ENCODE results near the gene UTP20.

UTP20 gene

GRCh38 chr12:101280006-101280505 lies at the start of gene UTP20:
TSS of gene UTP20 (plus strand) at chr12:101280105. CDS start at chr12:101280283, 178 bp downstream.
- peak; percentile 93 for DNase-seq

DNA sequence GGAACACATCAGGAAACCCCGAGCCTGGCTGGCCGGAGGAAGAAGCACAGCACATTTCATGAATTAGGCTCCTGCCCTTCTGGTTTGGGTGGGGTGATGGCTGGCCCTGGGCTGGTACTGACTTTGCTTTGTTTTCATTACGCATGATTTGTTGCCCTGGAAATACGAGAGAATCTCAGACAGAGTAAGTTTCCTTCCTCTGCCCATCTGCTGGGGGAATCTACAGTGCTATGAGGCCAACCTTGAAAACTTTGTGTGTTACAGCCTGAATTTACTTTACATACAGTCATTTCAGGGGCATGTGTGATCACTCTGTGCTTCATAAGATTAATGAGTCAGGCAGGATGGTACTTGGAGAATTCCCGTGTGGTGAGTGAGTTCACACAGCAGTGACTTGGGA lies 49.4 kb upstream of the UTP20 start:
- DNase-seq, result no peak

GRCh38 chr12:101231636-101232035 lies 48.3 kb upstream of the UTP20 start:
- peak; percentile 40 for DNase-seq

- no peak for DNase-seq
Measured at GRCh38 chr12:101235686-101236085, 44.2 kb upstream of the UTP20 start.

GRCh38 chr12:101238306-101238705 lies 41.6 kb upstream of the UTP20 start:
- DNase-seq, result no peak

DNA sequence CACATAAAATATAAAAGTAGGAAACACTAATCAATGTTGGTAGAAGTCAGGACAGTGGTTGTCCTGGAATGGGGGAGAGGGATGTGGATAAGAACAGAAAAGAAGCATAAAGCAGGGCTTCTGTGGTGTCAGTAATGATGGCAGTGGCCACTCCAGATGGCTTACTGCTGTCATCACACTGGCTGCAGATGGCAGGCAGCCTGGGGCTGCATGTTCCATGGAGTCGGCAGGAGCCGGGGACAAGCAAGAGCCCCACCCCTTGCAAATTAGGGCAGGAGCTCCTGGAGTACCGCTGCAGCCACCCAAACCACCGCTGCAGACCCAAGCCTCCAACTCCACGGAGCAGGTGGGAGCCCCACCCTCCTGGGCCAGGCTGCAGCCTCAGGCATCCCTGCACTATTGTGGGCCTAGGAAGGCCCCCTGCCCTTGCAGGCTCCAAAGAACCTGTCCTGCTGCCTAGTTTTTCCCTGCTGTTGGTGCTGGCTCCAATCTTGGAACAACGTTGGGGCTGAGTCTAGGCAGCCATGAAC lies 41.0 kb upstream of the UTP20 start:
- DNase-seq, result no peak

GRCh38 chr12:101243074-101243473 lies 36.8 kb upstream of the UTP20 start:
- DNase-seq, result no peak

DNA sequence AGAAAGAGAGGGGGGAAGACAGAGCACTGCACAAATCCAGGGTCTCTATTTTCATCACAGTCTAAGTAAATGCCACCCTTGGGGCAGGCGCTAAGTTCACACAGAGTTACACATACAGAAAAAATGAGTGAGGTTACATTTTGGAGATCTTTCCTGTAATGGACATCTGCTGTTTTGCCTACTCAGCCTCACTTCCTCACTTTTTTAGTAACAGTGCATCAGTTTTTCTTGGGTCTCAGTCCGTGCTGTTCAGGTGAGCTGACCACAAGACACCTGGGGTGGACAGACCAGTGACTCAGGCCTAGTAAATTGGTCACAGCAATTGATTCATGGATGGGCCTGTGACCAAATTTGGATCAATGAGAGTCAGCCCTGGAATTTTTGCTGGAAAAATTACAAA lies 36.3 kb upstream of the UTP20 start:
- DNase-seq, result no peak

- DNase-seq, result no peak
Measured at GRCh38 chr12:101256266-101256665, 23.6 kb upstream of the UTP20 start.

GRCh38 chr12:101257357-101257756 lies 22.5 kb upstream of the UTP20 start:
- no peak for DNase-seq

DNA sequence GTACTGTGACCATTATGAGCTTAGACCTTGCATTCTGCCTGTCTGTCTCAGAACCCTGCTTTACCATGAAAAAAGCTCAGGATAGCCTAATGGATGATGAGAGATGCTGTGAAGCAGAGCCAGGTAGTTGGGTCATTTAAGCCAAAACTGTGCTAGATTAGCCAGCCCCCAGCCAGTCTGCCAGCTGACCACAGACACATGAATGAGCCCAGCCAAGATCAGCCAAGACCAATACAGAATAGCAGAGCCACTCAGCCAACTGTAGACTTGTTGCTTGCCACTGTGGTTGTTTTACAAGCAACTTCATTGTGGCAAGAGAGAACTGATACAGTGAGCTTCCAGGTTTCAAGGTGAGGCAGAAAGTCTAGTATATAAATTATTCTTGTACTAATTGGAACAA lies 12.8 kb upstream of the UTP20 start:
- DNase-seq, result no peak

DNA sequence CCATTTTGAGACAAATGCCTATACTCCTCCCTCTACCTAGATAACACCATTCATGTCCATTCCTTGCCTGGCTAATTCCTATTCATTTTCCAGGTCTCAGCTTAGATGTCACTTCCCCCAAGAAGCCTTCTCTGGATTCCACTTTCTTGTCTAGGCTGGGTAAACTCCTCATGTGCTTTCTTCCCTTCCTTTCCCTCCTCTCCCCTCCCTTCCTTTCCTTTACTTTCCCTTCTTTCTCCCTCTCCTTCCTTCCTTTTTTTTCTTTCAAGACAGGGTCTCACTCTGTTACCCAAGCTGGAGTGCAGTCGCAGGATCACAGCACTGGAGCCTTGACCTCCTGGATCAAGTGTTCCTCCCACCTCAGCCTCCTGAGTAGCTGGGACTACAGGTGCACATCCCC lies 3.5 kb upstream of the UTP20 start:
- no peak for DNase-seq

- no peak for DNase-seq
Measured at GRCh38 chr12:101277443-101277842, 2.5 kb upstream of the UTP20 start.

GRCh38 chr12:101287357-101287756 lies 7.5 kb downstream of the UTP20 start:
- no peak for DNase-seq

- no peak for DNase-seq
Measured at GRCh38 chr12:101297661-101298060, 17.8 kb downstream of the UTP20 start.

DNA sequence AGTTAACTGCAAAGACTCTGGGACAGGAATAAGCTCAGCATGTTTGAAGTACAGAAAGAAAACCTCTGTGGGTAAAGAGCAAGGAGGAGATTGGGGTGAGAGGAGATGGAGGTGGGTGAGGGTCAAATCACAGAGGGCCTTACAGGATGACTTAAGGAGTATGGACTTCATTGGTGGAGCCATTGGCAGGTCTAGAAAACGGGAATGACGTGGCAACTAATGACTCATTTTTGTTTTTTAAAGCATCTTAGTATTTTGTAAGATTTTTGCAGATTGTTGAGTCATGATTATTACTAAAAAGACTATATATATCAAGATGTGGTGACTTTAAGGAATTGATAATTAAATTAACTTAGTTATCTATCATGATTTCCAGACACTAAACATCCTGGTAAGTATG lies 18.5 kb downstream of the UTP20 start:
- no peak for DNase-seq

DNA sequence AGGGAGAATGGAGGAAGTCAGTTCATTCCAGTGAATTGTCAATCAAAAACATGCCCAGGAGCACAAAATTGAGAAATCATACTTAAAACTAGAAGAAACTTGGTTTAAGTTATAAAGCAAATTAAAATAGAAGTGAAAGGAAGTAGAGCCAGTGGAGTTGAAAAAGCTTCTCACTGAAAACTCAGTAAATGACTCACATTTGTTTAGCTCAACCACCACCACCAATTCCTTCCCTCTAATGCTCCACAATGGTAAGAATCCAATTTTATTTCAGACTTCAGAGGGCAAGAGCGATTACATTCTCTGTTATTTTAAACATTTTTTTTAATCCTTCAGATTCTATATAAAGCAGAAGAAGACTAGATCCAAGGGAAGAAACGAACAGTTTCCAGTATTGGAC lies 19.4 kb downstream of the UTP20 start:
- DNase-seq, result no peak

DNA sequence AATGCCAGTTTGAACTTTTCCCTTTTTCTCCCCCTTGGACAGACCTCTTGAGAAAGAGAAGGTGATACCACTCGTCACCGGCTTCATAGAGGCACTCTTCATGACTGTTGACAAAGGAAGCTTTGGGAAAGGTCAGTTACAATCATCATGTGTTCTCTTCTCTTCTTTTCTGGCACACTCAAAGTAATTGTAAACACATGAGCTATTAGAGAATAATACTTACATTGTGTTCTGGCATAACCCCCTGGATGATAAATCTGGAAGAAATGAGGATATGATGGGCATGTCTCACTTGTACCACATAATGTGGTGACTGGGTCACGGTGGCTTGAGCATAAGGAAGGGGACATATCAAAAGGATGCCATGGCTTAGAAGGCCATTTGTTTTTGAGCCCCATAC lies 20.0 kb downstream of the UTP20 start:
- no peak for DNase-seq

GRCh38 chr12:101302741-101303140 lies 22.8 kb downstream of the UTP20 start:
- DNase-seq, result no peak

GRCh38 chr12:101305226-101305779 lies 25.4 kb downstream of the UTP20 start:
- no peak for DNase-seq

GRCh38 chr12:101305794-101306193 lies 25.9 kb downstream of the UTP20 start:
- DNase-seq, result no peak

- no peak for DNase-seq
Measured at GRCh38 chr12:101322480-101322879, 42.6 kb downstream of the UTP20 start.

- no peak for DNase-seq
Measured at GRCh38 chr12:101323255-101323654, 43.4 kb downstream of the UTP20 start.

GRCh38 chr12:101325590-101325989 lies 45.7 kb downstream of the UTP20 start:
- DNase-seq, result no peak

DNA sequence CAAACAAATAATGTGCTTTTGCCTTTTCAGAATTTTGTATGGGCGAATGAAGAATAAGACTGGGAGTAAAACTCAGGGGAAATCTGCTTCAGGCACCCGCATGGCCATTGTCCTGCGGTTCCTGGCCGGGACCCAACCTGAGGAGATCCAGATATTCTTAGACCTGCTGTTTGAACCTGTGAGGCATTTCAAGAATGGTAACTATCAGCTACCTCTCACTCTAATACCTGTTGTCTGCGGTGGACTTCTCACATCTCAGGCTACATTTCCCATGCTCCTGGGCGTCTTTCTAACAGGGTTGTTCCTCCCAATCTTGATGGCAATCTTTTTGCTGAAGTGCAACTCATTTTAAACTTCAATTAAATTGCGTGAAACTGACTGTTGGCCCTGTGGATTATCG lies 47.1 kb downstream of the UTP20 start:
- no peak for DNase-seq

Measured in OCI-M1 (cell line).